Activated B cell treated with CpG ODN at 0.5 μM for 24 hours (primary cell): ENCODE data around the gene PRSS48. TPM values are rescaled to one million over a fixed set of nuclear protein-coding genes. Genes with fewer than 3 reads are reported as not detected.
"Not testable (repeated sequence)": the region's sequence is repeated elsewhere in the genome, so short reads cannot be mapped to it uniquely, and the experiment has no call there.

Experiments
- ATAC-seq: fragments of 200-7000 bp; cut with Tn5 transposase; one replicate; pipeline ENCODE4 v1.10.0; 2021; ENCODE audit warnings: low read depth, mild to moderate bottlenecking, moderate library complexity
- CTCF ChIA-PET: fragments of 350-600 bp; sonication (Branson Sonifier 250); formaldehyde crosslinking; loops from one replicate; lab custom pipeline; 2021; ENCODE audit warnings: antibody characterized with exemption; lab: Charles Lee
- POLR2A ChIA-PET: fragments of 350-600 bp; sonication (Branson Sonifier 250); formaldehyde crosslinking; loops from one replicate; lab custom pipeline; 2021; ENCODE audit warnings: antibody characterized with exemption; lab: Charles Lee
- DNase-seq: peaks from one replicate; pipeline ENCODE4 v3.0.0; 2022
- H3K27ac Mint-ChIP-seq: one replicate; pipeline ENCODE4 v1.8.0; 2020; ENCODE audit warnings: mixed read lengths
- H3K27me3 Mint-ChIP-seq: one replicate; pipeline ENCODE4 v1.8.0; 2021; ENCODE audit warnings: mixed read lengths
- H3K36me3 Mint-ChIP-seq: one replicate; pipeline ENCODE4 v1.8.0; 2021; ENCODE audit warnings: low read depth, mixed read lengths
- H3K4me1 Mint-ChIP-seq: one replicate; pipeline ENCODE4 v1.8.0; 2021; ENCODE audit warnings: mixed read lengths
- H3K4me3 Mint-ChIP-seq: one replicate; pipeline ENCODE4 v1.8.0; 2020; ENCODE audit warnings: mild to moderate bottlenecking, mixed read lengths
- H3K9me3 Mint-ChIP-seq: one replicate; pipeline ENCODE4 v1.8.0; 2020; ENCODE audit warnings: mixed read lengths
- intact Hi-C: fragments of 100-400 bp; cut with micrococcal nuclease; formaldehyde crosslinking; loops from one replicate; pipeline ENCODE4 v1.15.1; 2024
- total RNA-seq: library from RNA; stranded (reverse); gene quantifications from 2 replicates; pipeline ENCODE4 v1.2.3, GENCODE V29; 2022
- TF ChIP-seq, protein P1 (sequence below): fragments of 200-600 bp; IDR thresholded peaks from one replicate; pipeline ENCODE4 v1.8.0; 2022; ENCODE audit warnings: antibody characterized with exemption, mild to moderate bottlenecking

The PRSS48 gene
- total RNA-seq, 1 donor from 2014 or later: not detected

DNA sequence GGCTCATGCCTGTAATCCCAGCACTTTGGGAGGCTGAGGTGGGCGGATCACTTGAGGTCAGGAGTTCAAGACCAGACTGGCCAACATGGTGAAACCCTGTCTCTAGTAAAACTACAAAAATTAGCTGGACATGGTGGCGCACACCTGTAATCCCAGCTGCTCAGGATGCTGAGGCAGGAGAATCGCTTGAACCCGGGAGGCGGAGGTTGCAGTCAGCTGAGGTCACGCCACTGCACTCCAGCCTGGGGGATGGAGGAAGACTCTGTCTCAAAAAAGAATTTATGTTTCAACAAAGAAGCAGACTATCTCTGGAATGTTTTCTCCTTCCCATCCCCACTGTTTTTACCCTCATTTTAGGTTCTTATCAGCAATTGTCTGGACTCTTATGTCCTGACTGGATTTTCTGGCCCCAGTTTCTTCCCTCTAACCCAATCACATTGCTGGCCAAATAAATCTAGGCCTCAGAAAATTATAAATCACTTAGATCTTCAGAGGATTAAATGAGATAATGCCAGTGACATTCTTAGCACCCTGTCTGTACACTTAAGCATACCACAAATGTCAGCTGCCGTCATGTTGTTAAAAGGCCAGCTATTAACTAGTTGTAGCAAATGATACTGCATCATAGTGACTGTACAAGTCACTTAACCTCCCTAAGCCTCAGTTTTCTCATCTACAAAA lies 44.9 kb upstream of the PRSS48 start:
- Mint-ChIP-seq H3K4me1 (no peaks in the 10 kb centered on the region), H3K27ac (no peak overlapping the region), H3K27me3 (peaks cover 8% of the 10 kb centered on the region), H3K4me3 (no peak overlapping the region), H3K9me3 (no peaks in the 10 kb centered on the region), H3K36me3 (no peaks in the 10 kb centered on the region)
- DNase-seq (no peak), ATAC-seq (no peak)
- ChIA-PET CTCF (no interaction called here), POLR2A (no interaction called here)
- intact Hi-C loops: no loop called here
- TF ChIP-seq, protein P1, sequence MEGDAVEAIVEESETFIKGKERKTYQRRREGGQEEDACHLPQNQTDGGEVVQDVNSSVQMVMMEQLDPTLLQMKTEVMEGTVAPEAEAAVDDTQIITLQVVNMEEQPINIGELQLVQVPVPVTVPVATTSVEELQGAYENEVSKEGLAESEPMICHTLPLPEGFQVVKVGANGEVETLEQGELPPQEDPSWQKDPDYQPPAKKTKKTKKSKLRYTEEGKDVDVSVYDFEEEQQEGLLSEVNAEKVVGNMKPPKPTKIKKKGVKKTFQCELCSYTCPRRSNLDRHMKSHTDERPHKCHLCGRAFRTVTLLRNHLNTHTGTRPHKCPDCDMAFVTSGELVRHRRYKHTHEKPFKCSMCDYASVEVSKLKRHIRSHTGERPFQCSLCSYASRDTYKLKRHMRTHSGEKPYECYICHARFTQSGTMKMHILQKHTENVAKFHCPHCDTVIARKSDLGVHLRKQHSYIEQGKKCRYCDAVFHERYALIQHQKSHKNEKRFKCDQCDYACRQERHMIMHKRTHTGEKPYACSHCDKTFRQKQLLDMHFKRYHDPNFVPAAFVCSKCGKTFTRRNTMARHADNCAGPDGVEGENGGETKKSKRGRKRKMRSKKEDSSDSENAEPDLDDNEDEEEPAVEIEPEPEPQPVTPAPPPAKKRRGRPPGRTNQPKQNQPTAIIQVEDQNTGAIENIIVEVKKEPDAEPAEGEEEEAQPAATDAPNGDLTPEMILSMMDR: no peak

DNA sequence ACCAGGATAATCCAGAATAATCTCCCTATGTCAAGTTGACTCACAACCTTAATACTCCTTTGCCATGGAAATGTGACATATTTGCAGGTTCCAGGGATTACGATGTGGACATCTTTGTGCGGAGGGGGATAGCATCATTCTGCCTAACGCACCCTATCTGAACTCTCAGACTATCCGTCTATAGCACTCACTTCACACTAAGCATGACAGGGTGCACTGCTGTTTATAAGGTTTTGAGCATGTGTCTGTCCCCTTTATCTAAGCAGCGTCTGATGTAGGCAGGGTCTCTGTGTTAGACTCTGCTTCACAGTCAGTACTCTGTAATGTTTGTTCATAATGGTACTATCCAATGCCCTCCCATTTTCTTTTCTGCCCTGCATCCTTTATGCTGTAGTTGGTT lies 43.4 kb upstream of the PRSS48 start:
- intact Hi-C loops: no loop called here
- Mint-ChIP-seq H3K27ac (no peak overlapping the region), H3K4me3 (no peak overlapping the region), H3K36me3 (no peaks in the 10 kb centered on the region), H3K4me1 (no peaks in the 10 kb centered on the region), H3K9me3 (no peaks in the 10 kb centered on the region), H3K27me3 (peaks cover 16% of the 10 kb centered on the region)
- ChIA-PET CTCF (no interaction called here), POLR2A (no interaction called here)
- DNase-seq (no peak), ATAC-seq (no peak)
- TF ChIP-seq, protein P1: no peak

DNA sequence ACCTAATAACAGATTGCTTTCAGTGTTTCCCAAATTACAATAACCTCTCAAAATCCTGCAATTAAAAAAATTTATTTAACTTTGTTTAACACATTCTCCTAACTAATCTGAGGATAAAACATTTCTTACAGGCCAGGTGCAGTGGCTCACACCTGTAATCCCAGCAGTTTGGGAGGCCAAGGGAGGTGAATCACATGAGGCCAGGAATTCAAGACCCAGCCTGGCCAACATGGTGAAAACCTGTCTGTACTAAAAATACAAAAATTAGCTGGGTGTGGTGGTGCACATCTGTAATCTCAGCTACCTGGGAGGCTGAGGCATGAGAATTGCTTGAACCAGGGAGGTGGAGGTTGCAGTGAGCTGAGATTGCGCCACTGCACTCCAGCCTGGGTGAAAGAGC lies 41.6 kb upstream of the PRSS48 start:
- H3K4me3 Mint-ChIP-seq, H3K27ac Mint-ChIP-seq, H3K9me3 Mint-ChIP-seq, H3K4me1 Mint-ChIP-seq, POLR2A ChIA-PET, CTCF ChIA-PET, DNase-seq, intact Hi-C loops, ATAC-seq, H3K36me3 Mint-ChIP-seq: not testable (repeated sequence)
- peaks cover 15% of the 10 kb centered on the region for H3K27me3 Mint-ChIP-seq

DNA sequence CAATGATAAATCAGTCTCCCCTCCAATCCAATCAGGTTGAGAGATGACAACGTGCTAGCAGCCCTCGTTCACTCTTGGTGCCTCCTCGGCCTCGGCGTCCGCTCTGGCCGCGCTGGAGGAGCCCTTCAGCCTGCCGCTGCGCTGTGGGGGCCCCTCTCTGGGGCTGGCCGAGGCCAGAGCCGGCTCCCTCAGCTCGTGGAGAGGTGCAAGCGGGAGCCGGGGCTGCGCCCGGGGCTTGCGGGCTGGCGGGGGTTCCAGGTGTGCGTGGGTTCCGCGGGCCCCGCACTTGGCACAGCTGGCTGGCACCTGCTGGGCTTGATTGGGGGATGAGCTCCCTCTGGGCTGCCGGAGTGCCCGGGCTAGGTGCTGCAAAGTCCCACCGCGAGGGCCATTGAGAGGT lies 40.9 kb upstream of the PRSS48 start:
- DNase-seq (no peak), ATAC-seq (no peak)
- H3K9me3 Mint-ChIP-seq: no peaks in the 10 kb centered on the region
- peaks cover 15% of the 10 kb centered on the region for H3K27me3 Mint-ChIP-seq
- CTCF ChIA-PET: no interaction called here
- TF ChIP-seq, protein P1: no peak
- POLR2A ChIA-PET: no interaction called here
- H3K36me3 Mint-ChIP-seq: no peaks in the 10 kb centered on the region
- intact Hi-C loops: no loop called here
- no peaks in the 10 kb centered on the region for H3K4me1 Mint-ChIP-seq
- H3K27ac Mint-ChIP-seq: no peak overlapping the region
- H3K4me3 Mint-ChIP-seq: no peak overlapping the region

DNA sequence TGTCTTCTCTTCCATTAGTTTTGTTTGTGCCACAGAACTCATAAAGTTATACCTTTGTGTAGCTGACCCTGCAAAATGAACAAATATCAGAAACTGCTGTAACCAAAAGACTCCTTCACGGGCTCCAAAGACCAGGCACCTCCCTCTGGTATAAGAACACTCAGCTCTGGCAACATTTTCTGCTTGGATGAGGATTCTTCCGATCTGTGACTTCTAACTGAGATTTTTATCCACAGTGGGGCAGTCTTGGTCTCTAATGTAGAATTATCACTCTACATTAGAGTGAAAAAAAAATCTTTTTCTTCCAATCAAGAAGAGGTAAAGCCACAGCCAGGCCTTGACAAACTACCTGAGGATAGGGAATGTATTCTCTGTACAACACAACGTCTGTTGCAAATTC lies 38.5 kb upstream of the PRSS48 start:
- Mint-ChIP-seq H3K36me3 (no peaks in the 10 kb centered on the region), H3K4me3 (no peak overlapping the region), H3K4me1 (no peaks in the 10 kb centered on the region), H3K27ac (no peak overlapping the region), H3K27me3 (peaks cover 12% of the 10 kb centered on the region), H3K9me3 (no peaks in the 10 kb centered on the region)
- intact Hi-C loops: no loop called here
- ChIA-PET CTCF (no interaction called here), POLR2A (no interaction called here)
- no peak for DNase-seq
- TF ChIP-seq, protein P1: no peak
- ATAC-seq: no peak

DNA sequence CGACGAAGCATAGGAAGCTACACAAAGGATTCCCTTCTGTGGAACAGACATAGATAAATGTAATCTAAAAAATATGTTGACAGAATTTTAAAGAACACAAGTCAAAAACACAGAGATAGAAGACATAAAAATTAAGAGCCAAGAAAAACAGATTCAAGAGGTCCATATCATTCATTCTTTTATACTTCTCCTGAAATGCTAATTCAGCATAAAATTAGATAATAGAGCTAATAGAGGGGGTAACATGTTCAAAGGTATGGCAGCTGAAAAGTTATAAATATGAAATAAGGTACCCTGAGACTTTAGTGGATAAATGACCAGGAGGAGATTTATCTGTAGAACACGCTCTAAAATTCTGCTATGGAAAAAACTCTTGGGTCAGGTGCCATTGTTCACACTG lies 37.4 kb upstream of the PRSS48 start:
- intact Hi-C loops: no loop called here
- no peaks in the 10 kb centered on the region for H3K9me3 Mint-ChIP-seq
- ChIA-PET CTCF (no interaction called here), POLR2A (no interaction called here)
- ATAC-seq (no peak), DNase-seq (no peak)
- H3K36me3 Mint-ChIP-seq: no peaks in the 10 kb centered on the region
- peaks cover 12% of the 10 kb centered on the region for H3K27me3 Mint-ChIP-seq
- H3K4me3 Mint-ChIP-seq: no peak overlapping the region
- no peak overlapping the region for H3K27ac Mint-ChIP-seq
- no peaks in the 10 kb centered on the region for H3K4me1 Mint-ChIP-seq
- TF ChIP-seq, protein P1: no peak
